Activated CD4-positive, alpha-beta T cell treated with anti-CD3 and anti-CD28 coated beads for 48 hours (primary cell): Measurements from ENCODE around the gene FUCA1.
A peak's percentile ranks its signal among the peaks of the same experiment; 100 is the strongest.

Experiments used
- DNase-seq: peaks from one replicate; pipeline ENCODE4 v3.0.0-alpha.2; 2020

Gene FUCA1

DNA sequence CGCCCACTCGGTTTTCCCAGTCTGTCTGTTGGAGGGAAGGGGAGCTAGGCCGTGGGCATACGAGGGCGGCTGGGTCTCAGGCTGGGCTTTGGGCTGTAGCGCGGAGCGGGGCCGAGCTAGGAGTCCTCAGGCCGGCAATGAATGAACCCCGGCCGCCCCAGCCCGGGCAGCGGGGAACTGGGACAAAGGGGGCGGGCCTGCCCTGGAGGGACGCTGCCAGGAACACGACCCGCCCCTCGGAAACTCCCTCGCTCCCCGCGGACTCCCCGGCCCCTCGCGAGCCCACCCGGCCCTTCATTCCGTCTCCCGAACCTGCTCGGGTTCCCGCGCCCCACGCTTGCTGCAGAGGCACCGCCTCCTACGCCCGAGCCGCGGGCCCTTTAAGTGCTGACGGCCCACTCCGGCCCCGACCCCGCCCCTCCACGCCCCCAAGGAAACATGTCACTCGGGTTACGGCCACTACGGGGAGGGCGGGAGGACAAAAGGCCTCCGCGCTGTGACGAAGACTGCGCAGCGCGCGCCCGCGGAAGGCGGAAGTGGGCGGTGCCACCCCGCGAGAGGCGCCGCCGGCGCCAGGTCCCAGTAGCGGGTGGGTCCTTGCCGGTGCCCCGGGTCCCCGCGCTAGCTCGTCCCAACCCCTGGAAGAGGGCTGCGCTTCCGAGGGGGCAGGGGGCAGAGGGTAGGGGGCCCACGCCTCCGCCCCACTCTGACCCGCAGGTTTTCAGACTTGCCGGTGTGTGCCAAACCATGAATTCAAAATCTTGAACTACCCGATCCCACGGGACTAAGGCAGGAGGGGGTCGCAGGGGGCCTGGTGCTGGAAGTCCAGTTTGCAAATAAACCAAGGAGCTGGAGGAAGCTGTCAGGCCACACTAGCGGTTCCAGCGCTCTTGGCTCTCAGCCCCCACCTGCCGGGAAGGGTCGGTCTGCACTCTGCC, 67.4 kb downstream of the FUCA1 start, which contains the start of gene GALE:
Gene GALE, minus strand, starts transcription at position 355 of the 938 bp plus-strand sequence. CDS start 1,747 bp downstream, outside the sequence.
- peak; percentile 97 for DNase-seq

DNA sequence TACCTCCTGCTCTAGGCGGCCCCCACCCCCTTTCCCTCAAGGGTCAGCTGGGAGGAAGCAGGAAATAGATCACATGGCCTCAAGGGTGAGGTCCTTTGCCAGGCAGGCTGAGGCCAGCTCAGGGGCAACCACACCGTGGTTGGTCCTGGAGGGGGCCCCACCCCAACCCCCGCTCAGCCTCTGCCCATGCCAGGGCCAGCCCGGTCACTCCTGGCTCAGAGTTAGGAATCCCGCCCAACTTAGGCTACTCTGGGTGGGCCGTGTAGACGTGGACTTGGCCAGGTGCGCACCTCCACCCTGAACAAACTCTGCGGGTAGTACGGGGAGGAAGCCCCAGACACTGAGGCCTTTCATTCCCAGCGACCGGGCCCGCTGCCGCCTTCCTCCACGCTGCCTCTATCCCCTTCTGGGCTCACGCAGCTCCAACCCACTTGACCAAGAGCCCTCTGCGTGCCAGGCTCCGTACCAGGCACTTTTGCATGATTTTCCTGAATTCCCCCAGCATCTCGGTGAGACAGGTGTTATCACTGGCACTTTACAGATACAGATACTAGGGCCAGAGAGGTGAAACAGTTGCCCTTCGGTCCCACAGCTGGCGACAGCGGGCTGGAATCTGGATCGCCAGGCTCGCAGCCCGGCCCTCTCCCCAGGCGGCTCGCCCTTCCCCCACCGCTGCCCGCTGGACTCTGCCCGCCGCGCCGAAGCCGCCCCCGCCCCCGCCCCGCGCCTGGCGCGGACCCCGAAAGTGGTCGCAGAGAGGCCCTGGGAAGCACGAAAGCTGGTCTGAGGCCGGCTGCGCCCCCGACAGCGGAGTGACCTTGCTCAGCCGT, 68.3 kb downstream of the FUCA1 start:
- peak; percentile 50 for DNase-seq

DNA sequence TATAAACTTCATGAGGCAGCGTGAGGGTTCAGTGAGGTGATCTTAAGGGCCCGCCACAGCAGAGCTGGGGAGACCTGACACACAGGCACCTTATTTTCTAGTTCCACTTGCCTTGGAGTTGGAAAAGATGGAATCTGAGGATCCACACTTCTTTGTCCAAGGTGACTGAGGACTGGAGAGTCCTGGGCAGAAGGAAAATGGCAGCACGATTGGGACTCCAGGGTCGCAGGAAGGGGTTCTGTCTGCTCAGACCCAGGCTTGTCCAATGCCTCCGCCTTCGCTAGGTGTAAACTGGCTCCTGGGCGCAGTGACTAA, 68.9 kb downstream of the FUCA1 start:
- DNase-seq, result no peak

DNA sequence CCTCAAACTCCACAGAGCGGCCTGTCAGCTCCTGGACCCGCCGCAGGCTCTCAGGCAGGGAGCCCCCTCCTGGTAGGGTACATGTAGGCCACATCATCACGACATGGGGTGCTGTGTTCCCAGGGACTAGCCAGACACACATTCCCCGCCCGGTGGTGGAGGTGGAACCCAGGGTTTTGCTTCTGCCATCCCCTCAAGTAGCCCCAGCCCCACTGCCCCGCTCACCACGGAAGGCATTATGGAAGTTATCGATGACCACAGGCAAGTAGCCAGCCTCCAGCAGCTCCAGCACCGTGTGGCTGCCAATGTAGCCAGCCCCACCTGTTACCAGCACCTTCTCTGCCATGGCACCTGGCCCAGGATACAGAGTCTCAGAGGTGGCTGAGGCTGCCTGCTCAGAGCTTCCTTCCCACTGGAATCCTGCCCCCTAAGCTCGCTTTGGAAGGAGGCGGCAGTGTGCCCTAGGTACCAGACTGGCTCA, 69.4 kb downstream of the FUCA1 start:
- DNase-seq, result peak; percentile 32

DNA sequence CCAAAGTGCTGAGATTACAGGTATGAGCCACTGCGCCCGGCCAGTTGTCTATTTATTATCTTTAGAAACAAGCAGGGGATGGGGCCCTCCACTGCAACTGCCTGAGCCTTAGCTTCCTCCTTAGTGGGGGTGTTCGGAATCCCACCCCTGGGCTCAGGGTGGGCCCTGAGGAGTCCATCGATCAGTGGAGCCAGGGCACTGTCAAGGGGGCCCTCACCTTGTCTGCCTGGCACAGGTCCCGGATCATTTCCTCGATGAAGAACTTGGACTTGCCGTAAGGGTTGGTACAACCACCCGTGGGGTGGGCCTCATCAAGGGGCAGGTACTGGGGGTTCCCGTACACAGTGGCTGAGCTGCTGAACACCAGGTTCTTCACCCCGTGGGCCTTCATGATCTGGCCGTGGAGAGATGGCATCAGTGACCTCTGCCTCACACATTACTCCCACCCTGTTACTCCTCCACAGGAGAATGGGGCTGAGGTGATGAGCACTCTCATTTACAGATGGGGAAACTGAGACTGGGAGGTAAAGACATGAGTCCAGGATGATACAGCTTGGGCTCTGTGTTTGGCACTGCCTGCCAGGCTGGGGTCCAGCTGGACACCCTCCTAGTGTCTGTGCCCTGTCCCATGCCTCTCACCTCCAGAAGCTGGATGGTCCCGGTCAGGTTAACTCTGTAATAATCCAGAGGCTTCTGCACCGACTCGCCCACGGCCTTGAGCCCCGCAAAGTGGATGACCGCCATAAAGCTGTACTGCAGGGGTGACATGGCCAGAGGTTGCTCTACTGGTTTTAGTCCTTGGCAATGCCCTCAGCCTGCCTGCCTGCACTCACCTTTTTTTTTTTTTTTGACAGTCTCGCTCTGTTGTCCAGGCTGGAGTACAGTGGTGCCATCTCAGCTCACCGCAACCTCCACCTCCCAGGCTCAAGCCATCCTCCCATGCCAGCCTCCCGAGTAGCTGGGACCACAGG, 70.3 kb downstream of the FUCA1 start:
- DNase-seq, result no peak

DNA sequence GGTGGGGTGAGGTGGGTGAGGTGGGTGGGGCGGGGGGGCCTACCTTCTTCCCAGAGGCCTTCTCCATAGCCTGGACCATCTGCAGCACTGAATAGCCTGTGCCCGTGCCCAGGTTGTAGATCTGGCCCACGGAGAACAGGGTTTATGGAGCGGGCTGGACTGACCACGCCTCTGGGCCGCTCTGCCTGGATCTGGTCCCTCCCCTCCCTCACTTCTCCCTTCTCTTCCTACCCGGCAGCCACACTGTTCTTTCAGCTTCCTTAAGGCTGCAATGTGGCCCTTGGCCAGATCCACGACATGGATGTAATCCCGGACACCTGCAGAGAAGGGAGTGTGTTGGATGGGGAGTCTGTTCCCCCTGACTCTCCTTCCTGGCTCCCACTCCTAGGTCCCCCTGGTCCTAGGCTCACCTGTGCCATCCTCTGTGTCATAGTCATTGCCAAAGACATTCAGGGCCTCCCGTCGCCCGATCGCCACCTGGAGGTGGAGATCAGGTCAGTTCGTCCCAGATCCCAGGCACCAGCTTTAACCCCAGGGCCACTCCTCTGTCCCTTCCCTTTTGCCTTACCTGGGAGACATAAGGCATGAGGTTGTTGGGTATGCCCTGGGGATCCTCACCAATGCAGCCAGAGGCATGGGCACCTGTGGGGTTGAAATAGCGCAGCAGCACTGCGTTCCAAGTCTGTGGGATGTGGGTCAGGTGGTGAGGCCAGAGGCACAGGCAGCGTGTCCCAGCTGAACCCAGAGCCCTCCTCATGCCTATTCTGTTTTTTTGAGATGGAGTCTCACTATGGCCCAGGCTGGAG, 71.4 kb downstream of the FUCA1 start:
- DNase-seq, result no peak

DNA sequence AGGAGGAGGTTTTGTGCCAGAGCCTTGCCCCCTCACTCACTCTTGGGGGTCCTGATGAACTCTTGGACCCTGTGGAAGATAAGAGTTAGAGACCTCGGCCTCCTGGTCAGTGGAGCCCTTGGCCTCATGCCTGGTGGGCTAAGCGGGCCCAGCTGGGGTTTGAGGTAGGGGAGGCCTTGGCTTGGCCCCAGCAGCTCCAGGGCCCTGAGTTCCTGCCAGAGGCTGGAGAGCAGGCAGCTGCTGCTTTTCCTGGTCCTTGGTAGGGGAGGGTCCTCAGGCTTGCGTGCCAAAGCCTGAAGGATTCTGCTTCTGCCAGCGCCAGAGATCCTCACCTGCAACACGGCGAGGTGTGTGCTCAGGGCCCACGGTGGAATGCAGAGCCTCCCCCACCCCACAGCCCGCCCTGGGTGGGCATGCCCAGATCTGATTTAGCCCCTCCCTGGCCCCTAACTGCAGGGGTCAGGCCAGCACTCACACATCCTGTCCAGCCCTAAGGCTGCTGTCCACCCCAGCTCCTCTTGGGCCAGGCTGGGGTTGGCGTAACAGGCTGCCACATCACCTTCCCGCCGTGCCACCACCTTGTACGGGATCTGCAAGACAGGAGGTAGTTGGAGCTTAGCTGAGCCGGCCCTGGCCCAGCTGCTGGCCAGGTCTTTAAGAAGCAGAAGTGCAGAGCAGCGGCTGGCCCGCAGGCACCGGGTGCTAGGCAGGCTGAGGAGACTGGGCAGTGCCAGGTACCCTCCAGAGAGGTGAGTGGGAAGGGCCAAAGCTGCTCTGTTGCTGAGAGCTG, 72.2 kb downstream of the FUCA1 start:
- DNase-seq, result no peak
